ENCODE results near the gene CACNA2D4.

DNA sequence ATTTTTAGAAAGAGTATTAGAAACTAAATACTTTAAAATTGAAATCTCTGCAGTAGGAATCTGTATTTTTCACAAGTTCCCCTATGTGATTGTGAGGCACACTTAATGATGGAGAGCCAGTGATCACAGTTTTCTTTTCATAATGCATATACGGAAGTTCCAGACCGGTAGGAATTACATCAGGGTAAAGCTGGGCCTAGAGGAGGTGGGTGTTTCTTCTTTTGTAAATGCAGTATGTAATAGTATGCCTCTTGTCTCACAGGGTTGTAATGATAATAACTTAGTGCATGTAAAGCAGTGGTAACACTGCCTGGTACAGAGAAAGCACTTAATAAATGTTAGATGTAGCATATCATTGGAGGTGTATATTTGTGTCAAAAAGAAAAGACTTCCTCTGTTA is 155.3 kb downstream of the CACNA2D4 start:
- TF ChIP-seq, protein P1, sequence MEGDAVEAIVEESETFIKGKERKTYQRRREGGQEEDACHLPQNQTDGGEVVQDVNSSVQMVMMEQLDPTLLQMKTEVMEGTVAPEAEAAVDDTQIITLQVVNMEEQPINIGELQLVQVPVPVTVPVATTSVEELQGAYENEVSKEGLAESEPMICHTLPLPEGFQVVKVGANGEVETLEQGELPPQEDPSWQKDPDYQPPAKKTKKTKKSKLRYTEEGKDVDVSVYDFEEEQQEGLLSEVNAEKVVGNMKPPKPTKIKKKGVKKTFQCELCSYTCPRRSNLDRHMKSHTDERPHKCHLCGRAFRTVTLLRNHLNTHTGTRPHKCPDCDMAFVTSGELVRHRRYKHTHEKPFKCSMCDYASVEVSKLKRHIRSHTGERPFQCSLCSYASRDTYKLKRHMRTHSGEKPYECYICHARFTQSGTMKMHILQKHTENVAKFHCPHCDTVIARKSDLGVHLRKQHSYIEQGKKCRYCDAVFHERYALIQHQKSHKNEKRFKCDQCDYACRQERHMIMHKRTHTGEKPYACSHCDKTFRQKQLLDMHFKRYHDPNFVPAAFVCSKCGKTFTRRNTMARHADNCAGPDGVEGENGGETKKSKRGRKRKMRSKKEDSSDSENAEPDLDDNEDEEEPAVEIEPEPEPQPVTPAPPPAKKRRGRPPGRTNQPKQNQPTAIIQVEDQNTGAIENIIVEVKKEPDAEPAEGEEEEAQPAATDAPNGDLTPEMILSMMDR (IDR thresholded peaks at IDR 0.05) = no peak
- no peak for TF ChIP-seq EP300 (IDR thresholded peaks at IDR 0.05)
